ENCODE measurements around the gene KCNQ1. TPM values are rescaled to one million over a fixed set of nuclear protein-coding genes. Genes with fewer than 3 reads are reported as not detected.

KCNQ1 gene
- total RNA-seq, 1 donor from 2014 or later, result 0.07 TPM

- DNase-seq (ENCODE audit: low read depth, low spot score), result no peak
Measured at GRCh38 chr11:2509481-2510001, 64.7 kb downstream of the KCNQ1 start.

DNA sequence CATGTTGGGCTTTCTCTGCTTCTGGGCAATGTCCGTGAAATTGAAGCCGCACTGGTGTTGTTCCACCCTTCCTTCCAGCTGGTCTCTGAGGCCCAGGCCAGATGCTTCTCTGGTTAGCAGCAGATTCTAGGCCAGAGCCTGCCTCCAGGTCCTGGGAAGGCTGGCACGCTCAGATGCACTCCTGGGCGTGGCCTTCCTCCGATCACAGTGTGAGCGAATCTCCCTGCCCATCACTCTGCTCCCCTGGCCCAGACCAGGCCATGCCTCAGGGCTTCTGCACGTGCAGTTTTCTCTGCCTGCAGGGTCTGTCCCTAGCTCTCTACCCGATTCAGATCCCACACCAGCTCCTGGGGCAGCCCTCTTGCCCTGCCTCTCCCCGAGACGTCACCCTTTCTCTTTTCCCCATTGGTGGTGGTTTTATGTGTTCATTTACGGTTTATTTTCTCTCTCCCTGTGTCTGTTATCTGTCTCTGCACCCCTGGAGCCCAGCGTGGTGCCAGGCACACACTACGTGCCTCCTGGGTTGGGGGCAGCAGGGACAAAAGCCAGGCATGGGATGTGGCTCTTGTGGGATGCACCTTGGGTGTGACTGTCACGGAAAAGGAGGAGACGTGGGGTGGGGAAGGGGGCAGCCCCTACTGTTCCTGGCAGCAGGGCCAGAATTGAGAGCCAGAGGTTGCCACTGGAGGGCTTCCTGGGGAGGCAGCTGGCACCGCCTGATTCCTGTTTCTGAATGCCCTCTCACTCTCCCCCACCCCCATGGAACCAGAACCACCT, 66.0 kb downstream of the KCNQ1 start:
- DNase-seq (ENCODE audit: low read depth, low spot score), result no peak

DNA sequence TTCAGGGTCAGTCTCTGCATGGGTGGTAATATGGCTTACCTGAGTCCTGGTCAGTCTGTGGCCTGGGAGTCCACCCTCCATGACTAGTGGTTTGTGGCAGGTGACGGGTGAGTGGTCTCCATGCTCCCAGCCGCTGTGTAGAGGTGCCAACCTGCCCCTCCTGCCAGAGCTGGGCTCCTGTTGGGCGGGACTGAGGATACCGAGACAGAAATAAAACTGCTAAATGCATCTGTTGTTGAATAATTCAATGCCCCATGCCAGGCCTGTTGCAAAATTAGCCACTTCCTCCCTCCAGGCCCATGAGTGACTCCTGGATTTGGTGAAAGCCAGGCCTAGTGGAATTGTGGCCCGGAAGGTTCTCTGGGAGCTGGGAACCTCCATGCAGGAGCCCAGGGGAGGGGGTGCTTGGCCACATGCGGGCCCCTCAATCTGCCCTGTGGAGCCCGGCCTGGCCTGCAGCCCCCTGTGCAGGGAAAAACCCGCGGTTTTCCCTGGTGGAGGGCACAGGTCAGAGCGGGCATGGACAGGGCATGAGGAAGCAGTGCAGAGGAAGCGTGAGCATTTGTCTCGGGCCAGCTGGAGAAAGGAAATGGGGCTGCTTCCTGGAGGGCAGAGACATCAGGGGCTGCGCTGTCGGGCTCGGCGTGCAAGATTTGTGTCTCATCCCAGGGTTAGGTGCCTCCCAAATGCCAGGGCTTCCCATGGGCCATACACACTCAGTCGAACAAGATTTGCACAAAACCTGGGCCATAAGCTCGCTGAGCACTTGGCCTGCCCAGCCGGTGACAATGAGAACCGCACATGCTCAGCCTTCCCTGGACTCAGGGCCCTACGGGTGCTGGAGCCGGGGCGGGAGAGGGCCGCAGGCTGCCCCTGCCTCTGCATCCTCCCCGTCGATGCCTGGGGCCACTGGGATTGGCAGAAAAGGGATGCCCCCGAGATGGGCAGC, 66.9 kb downstream of the KCNQ1 start:
- DNase-seq (ENCODE audit: low read depth, low spot score), result no peak

DNA sequence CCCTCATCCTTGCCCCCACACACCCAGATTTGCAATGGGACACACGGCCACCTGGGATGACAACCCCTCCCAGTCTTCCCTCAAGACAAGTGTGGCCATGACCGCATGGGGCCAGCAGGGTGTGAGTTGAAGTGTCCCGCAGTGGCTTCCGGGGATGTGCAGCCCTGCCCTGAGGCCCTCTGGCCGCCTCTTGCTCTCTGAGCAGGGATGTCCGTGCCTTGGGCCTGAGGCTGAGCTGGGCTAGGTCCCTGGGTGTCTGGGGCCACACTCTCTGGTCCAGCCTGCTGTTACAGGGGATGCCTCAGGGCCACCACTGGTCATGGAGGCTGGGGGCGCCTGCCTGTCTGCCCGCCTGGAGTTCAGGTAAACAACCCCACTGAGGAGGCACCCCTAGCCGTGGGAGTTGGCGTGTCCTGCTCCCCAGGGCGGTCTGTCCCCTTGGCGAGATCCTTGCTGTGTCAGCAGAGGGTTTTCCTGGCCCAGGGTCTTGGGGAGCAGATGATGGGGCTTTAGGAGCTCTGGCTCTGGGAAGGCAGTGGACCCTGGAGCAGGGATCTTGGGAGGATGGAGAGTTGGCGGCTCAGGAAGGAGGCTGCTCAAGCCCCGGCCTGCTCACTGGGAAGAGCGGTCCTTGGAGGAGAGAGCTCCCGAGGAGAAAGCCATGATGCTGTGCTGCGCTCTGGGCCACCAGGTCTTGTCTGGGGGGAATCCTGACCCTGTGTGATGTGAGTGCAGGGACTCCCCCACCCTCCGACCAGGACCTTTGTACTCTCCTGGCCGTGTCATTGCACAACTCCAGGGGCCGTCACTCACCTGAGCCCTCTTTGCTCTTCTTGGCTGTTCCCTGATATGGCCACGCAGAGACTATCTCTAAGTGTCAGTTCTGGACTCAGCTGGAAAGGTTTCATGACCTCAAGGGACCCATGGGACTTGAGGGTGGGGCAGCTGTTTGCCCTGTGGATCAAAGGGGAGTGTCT, 67.9 kb downstream of the KCNQ1 start:
- no peak for DNase-seq (ENCODE audit: low read depth, low spot score)

GRCh38 chr11:2513441-2513840, 68.6 kb downstream of the KCNQ1 start:
- no peak for DNase-seq (ENCODE audit: low read depth, low spot score)

GRCh38 chr11:2515401-2516275, 70.8 kb downstream of the KCNQ1 start:
- DNase-seq (ENCODE audit: low read depth, low spot score), result no peak

DNA sequence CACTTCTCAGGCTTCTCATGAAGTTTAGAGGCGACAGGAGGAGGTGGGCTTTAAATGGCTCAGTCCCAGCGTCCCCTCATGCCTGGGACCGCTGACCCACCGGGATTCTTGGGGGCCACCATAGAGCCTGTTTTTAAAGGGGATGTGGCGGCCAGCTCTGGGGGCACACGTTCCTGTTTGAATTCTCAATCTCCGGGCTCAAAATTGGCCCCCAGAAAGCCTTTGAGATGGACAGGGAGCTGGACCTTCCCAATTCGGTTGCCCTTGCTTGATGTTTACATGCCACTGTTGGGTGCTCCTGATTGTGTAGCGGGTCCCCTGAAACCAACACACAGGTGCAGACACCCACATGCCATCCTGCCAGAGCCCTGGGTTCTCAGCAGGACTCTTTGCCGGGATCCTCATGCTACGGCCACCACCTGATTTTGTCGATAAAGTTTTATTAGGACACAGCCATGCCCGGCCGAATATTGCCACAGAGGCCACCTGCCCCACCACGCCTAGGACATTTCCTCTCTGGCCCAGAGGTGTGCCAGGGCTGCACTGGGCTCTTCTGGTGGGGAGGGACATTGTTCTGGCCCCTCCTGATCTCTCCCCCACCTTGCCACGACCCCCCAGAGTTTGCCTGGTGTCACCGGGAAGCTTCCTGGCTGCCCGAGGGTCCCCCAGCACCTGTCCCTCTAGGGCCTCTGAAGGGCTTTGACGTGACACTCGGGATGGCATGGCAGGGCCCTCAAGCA, 71.6 kb downstream of the KCNQ1 start:
- DNase-seq (ENCODE audit: low read depth, low spot score), result no peak

GRCh38 chr11:2517016-2517385, 72.2 kb downstream of the KCNQ1 start:
- no peak for DNase-seq (ENCODE audit: low read depth, low spot score)

- DNase-seq (ENCODE audit: low read depth, low spot score), result no peak
Measured at GRCh38 chr11:2517386-2518064, 72.7 kb downstream of the KCNQ1 start.

GRCh38 chr11:2518111-2518982, 73.5 kb downstream of the KCNQ1 start:
- no peak for DNase-seq (ENCODE audit: low read depth, low spot score)

DNA sequence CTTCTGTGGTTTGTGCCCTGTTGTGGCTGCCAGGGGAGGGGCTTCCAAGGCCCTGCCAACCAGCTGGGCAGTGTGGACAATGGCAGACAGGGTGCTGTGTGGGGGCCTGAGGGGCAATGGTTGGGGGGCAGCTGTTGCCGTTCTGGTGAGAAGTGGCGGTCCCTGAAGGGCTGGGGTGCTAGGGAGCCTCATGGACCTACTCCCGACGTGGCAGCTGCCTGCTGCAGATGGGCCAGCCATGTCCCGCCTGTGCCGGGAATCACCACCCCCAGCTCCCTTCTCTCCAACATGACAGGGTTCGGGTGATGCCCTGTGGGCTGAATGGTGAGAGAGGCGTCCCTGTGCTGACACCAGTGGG, 74.2 kb downstream of the KCNQ1 start:
- no peak for DNase-seq (ENCODE audit: low read depth, low spot score)

DNA sequence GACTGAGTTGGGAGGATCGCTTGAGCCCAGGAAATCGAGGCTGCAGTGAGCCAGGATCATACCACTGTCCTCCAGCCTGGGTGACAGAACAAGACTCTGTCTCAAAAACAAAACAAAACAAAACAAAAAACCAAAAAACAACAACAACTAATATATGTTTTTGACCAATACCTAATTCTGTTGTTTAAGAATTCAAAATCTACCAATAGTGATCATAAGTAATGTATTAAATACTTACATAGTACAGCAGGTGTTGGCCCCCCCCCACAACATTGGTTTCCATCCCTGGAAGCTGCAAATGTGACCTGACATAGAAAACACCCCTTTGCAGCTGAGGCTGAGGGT, 74.7 kb downstream of the KCNQ1 start:
- DNase-seq (ENCODE audit: low read depth, low spot score), result no peak

DNA sequence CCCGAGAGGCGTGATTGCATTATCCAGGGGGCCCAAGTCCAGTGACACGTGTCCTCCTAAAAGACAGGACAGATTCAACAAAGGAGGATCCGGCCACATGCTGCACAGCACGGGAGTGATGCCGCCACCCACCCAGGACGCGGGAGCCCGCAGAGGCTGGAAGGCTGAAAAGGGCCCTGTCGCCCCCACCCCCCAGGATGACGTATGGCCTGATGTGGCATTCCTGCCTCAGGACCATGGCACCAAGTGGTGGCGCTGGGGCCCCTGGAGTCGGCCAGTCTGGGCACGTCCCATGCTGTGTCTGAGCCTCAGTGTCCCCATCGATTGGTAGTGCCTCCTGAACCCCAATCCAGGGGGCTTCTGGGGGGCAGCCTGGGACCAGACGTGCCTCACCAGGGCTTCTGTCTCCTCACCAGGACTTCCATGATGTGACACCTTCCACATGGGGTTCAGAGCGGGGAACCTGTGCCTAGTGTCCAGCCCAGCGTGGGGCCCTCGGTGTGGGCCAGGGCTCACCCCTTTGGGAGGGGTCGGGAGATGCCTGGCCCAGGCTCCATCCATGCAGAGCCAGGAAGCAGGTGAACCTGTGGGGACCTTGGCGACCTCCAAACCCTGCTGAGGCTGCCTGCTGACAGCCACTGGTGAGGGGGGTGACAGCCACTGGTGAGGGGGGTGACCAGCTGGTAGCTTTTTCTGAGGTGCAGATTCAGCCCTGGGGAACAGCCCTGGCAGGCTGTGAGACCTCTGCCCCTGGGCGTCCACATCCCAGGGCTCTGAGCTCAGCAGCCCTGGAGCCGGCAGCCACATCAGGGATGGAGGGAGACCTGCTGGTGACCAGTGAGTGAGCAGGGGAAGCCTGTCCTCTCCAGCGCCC, 75.3 kb downstream of the KCNQ1 start:
- DNase-seq (ENCODE audit: low read depth, low spot score), result no peak

GRCh38 chr11:2520736-2521035, 75.9 kb downstream of the KCNQ1 start:
- no peak for DNase-seq (ENCODE audit: low read depth, low spot score)

DNA sequence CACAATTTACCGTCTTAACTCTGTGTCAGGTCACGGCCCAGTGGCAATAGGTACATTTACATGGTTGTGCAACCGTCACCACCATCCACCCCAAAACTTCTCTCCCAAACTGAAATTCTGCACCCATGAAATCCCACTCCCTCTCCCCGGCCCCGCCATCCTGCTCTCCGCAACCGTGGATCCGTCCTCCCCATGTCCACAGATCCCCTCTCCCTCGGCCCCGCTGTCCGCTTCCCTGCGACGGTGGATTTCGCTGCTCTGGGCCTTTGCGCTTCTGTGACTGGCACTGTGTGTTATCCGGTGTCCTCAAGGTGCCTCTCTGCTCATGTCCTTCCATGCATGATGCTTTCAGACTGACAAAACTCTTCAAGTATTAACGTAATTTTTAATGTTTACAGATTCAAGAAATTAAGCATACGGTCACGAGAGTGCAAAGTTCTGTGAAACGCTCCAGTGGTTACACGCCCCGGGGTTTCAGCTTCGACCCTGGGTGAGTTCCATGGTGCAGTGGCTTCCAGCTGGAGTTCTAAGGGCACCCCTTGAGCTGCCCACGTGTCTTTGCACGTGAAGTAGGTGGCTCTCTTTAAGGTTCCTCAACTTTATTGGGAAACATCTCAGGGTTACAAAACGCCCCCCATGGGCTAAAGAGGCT, 76.4 kb downstream of the KCNQ1 start:
- DNase-seq (ENCODE audit: low read depth, low spot score), result no peak

- DNase-seq (ENCODE audit: low read depth, low spot score), result no peak
Measured at GRCh38 chr11:2521733-2522630, 77.2 kb downstream of the KCNQ1 start.

Measured in pulmonary artery endothelial cell (primary cell).